Measurements from ENCODE around the gene ADH1A. TPM values are rescaled to one million over a fixed set of nuclear protein-coding genes. Genes with fewer than 3 reads are reported as not detected.
"Not testable (repeated sequence)": the region's sequence is repeated elsewhere in the genome, so short reads cannot be mapped to it uniquely, and the experiment has no call there.

The ADH1A gene
- 1 to 10 TPM in 9 of 12 donors, under 1 TPM in 1, not detected in 2; 0.49 to 2.5 (median 1.3) TPM for polyA plus RNA-seq (ENCODE audit: insufficient read length in 12 of 12)
- long read RNA-seq, donor 1, partial matches to known transcripts, result 0 of 2 reads
- long read RNA-seq, donor 1, other reads (novel, unspliced or antisense), result 0 of 2 reads
- long read RNA-seq, donor 2, result 0 reads
- long read RNA-seq, donor 3, result 0 reads
- long read RNA-seq, donor 4, result 0 reads
- long read RNA-seq, donor 5, result 0 reads
- long read RNA-seq, donor 6, result 0 reads
- long read RNA-seq, donor 7, result 0 reads
- long read RNA-seq, donor 8, result 0 reads
- long read RNA-seq, donor 9, result 0 reads
- long read RNA-seq, donor 10, result 0 reads
- long read RNA-seq, donor 11, result 0 reads

- no peak for DNase-seq
Observed at GRCh38 chr4:99290848-99291786, at the start of gene ADH1A. TSS of gene ADH1A (minus strand) at chr4:99290985. CDS start at chr4:99290914, 71 bp downstream.

GRCh38 chr4:99339172-99339571 lies 48.4 kb upstream of the ADH1A start:
- no peak for DNase-seq

- no peak for DNase-seq
Observed at GRCh38 chr4:99336553-99336952, 45.8 kb upstream of the ADH1A start.

- no peak for DNase-seq
Observed at GRCh38 chr4:99334880-99335279, 44.1 kb upstream of the ADH1A start.

GRCh38 chr4:99330648-99331047 lies 39.9 kb upstream of the ADH1A start:
- no peak for DNase-seq

- DNase-seq, result no peak
Observed at GRCh38 chr4:99329876-99330275, 39.1 kb upstream of the ADH1A start.

GRCh38 chr4:99324979-99325378 lies 34.2 kb upstream of the ADH1A start:
- peak; percentile 85 for DNase-seq

GRCh38 chr4:99324361-99324760 lies 33.6 kb upstream of the ADH1A start:
- DNase-seq, result no peak

GRCh38 chr4:99323756-99324155 lies 33.0 kb upstream of the ADH1A start:
- no peak for DNase-seq

GRCh38 chr4:99321241-99322191 lies 30.7 kb upstream of the ADH1A start, which contains the start of gene ADH1B:
TSS of gene ADH1B (minus strand) at chr4:99321401. CDS start at chr4:99321331, 70 bp downstream.
- DNase-seq, result no peak

GRCh38 chr4:99317811-99318210 lies 27.0 kb upstream of the ADH1A start:
- DNase-seq, result not testable (repeated sequence)

GRCh38 chr4:99317354-99317753 lies 26.6 kb upstream of the ADH1A start:
- no peak for DNase-seq

- no peak for DNase-seq
Observed at GRCh38 chr4:99315839-99316238, 25.1 kb upstream of the ADH1A start.

- DNase-seq, result no peak
Observed at GRCh38 chr4:99314211-99314610, 23.4 kb upstream of the ADH1A start.

GRCh38 chr4:99310389-99310788 lies 19.6 kb upstream of the ADH1A start:
- no peak for DNase-seq

GRCh38 chr4:99305638-99306400 lies 15.0 kb upstream of the ADH1A start:
- no peak for DNase-seq

GRCh38 chr4:99301376-99302164 lies 10.8 kb upstream of the ADH1A start:
- no peak for DNase-seq

- DNase-seq, result peak; percentile 85
Observed at GRCh38 chr4:99300934-99301333, 10.1 kb upstream of the ADH1A start.

GRCh38 chr4:99293357-99293756 lies 2.6 kb upstream of the ADH1A start:
- DNase-seq, result no peak

GRCh38 chr4:99285387-99285786 lies 5.4 kb downstream of the ADH1A start:
- no peak for DNase-seq
